Mesothelial cell of epicardium (in vitro differentiated cells): ENCODE data around the gene KLHL5. TPM values are rescaled to one million over a fixed set of nuclear protein-coding genes. Genes with fewer than 3 reads are reported as not detected.

Experiments
- DNase-seq, 2 experiments: peaks; one replicate each; pipeline ENCODE4 v3.0.0; 2021; ENCODE audit warnings: low spot score in 2 of 2; ENCODE audit not compliant: unreplicated experiment in 2 of 2
- H3K27ac Mint-ChIP-seq: 2 replicates; pipeline ENCODE4 v1.8.0; 2021; ENCODE audit warnings: mixed read lengths
- H3K27me3 Mint-ChIP-seq: 2 replicates; pipeline ENCODE4 v1.8.0; 2021; ENCODE audit warnings: low read depth, mixed read lengths
- H3K36me3 Mint-ChIP-seq: 2 replicates; pipeline ENCODE4 v1.8.0; 2021; ENCODE audit warnings: mixed read lengths
- H3K4me1 Mint-ChIP-seq: 2 replicates; pipeline ENCODE4 v1.8.0; 2021; ENCODE audit warnings: mixed read lengths
- H3K4me3 Mint-ChIP-seq: 2 replicates; pipeline ENCODE4 v1.8.0; 2021; ENCODE audit warnings: mild to moderate bottlenecking, moderate library complexity, mixed read lengths
- H3K9me3 Mint-ChIP-seq: 2 replicates; pipeline ENCODE4 v1.8.0; 2021; ENCODE audit warnings: mixed read lengths
- total RNA-seq: library from RNA; stranded (reverse); gene quantifications from 3 replicates; pipeline ENCODE4 v1.2.1, GENCODE V29; 2021
- TF ChIP-seq, protein P1 (sequence below): fragments of 200-600 bp; sonication (generic); IDR thresholded peaks from one replicate; pipeline ENCODE4 v1.5.0; 2021; ENCODE audit warnings: antibody characterized with exemption; ENCODE audit not compliant: unreplicated experiment

The KLHL5 gene
- total RNA-seq, 1 donor from 2014 or later = 34.7 TPM

DNA sequence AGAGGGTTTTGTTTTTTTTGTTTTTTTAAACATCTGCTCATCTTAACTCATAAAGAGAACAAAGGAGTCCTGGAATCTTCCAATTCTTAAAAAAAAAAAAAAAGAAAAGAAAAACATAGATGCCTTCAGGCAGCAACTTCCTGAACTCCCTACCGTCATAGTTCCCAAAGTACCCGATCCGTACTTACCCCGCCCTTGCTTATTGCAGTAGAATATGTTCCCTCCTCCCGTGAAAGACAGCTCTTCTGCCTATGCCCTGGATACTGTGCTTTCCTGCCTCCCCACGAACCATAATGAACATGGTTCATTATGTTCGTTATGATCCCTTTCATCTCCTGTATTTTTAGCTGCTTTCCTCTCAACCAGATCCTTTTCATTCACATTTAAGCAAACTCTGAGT lies 40.3 kb downstream of the KLHL5 start:
- no peak overlapping the region for H3K27ac Mint-ChIP-seq

DNA sequence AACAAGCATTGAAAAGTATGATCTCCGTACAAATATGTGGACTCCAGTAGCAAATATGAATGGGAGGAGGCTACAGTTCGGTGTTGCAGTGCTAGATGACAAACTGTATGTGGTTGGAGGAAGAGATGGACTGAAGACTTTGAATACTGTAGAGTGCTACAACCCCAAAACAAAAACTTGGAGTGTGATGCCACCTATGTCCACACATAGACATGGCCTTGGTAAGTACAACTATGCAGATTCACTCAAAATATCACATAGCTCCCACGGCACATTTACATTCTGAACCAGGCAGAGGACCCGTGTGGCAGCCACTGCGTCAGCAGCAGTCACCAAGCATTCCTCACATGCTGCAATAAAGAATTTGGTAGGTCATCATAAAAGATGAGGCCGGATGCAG lies 41.3 kb downstream of the KLHL5 start:
- H3K4me1 Mint-ChIP-seq = no peaks in the 10 kb centered on the region
- peaks cover 24% of the 10 kb centered on the region for H3K36me3 Mint-ChIP-seq
- TF ChIP-seq, protein P1, sequence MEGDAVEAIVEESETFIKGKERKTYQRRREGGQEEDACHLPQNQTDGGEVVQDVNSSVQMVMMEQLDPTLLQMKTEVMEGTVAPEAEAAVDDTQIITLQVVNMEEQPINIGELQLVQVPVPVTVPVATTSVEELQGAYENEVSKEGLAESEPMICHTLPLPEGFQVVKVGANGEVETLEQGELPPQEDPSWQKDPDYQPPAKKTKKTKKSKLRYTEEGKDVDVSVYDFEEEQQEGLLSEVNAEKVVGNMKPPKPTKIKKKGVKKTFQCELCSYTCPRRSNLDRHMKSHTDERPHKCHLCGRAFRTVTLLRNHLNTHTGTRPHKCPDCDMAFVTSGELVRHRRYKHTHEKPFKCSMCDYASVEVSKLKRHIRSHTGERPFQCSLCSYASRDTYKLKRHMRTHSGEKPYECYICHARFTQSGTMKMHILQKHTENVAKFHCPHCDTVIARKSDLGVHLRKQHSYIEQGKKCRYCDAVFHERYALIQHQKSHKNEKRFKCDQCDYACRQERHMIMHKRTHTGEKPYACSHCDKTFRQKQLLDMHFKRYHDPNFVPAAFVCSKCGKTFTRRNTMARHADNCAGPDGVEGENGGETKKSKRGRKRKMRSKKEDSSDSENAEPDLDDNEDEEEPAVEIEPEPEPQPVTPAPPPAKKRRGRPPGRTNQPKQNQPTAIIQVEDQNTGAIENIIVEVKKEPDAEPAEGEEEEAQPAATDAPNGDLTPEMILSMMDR = no peak
- DNase-seq = no peak
- H3K27me3 Mint-ChIP-seq = no peaks in the 10 kb centered on the region
- H3K4me3 Mint-ChIP-seq = no peak overlapping the region
- peaks cover 8% of the 10 kb centered on the region for H3K9me3 Mint-ChIP-seq
- no peak overlapping the region for H3K27ac Mint-ChIP-seq

More for the DNA sequence above, 40.3 kb downstream of the KLHL5 start:
- Mint-ChIP-seq H3K4me1 (no peaks in the 10 kb centered on the region), H3K27me3 (no peaks in the 10 kb centered on the region), H3K36me3 (peaks cover 20% of the 10 kb centered on the region), H3K9me3 (peaks cover 8% of the 10 kb centered on the region), H3K4me3 (no peak overlapping the region)
- TF ChIP-seq, protein P1 = no peak
- no peak for DNase-seq

DNA sequence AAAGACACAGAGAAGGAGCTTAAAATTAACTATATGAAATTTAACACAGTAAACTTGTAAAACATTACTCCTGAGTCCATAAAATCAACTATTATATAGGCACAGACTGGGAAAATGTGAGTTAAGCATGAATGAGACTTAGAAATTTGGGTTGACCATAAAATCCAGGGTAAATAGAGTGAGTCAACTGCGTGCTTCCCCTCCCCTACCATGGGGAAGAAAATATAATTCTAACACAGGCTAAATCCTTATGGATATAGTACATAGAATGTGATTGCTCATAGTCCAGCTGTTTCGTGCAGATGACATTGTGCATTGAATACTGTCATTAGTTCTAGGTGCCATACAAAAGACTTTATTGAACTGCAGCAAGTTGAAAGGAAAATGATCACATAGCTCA lies 42.2 kb downstream of the KLHL5 start:
- no peak overlapping the region for H3K4me3 Mint-ChIP-seq
- no peaks in the 10 kb centered on the region for H3K4me1 Mint-ChIP-seq
- no peaks in the 10 kb centered on the region for H3K27me3 Mint-ChIP-seq
- no peak for DNase-seq
- H3K9me3 Mint-ChIP-seq = peaks cover 8% of the 10 kb centered on the region
- peaks cover 24% of the 10 kb centered on the region for H3K36me3 Mint-ChIP-seq
- no peak overlapping the region for H3K27ac Mint-ChIP-seq
- TF ChIP-seq, protein P1 = no peak

DNA sequence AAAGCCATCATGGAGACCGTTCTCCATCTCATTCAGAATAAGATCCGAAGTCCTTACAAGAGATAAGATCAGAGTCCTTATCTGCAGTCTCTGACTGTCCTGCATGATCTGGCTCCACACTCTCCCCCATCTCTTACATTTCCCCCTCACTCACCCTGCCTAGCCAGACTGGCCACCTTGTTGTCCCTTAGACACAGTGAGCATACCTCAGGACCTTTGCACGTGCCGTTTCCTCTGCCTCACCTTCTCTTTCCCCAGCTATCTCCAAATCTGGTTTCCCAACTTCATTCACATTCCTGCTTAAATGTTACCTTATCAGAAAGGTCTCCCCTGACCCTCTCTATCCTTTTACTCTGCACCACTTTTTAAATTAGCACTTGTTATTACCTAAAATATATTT lies 44.0 kb downstream of the KLHL5 start:
- Mint-ChIP-seq H3K27ac (no peak overlapping the region), H3K27me3 (no peaks in the 10 kb centered on the region), H3K4me1 (no peaks in the 10 kb centered on the region), H3K9me3 (peaks cover 8% of the 10 kb centered on the region), H3K36me3 (peaks cover 24% of the 10 kb centered on the region), H3K4me3 (no peak overlapping the region)
- TF ChIP-seq, protein P1 = no peak
- no peak for DNase-seq

DNA sequence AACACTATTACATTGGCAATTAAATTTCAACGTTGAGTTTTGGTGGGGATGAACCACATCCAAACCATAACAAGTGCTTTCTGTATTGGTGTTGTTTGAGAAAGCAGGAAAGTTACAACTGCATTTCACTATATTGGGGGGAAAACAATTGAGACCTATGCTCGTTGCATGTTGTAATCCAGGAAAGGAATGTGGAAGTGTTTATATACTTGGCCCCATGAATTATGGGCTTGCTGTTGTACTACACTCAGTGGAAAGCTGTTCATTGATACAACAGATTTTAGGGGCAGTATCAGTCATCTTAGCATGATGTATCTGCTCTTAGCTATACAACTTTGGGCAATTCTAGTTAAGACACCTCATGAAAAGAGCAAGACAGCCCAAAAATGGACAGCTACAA lies 52.4 kb downstream of the KLHL5 start:
- TF ChIP-seq, protein P1 = no peak
- Mint-ChIP-seq H3K36me3 (peaks cover 36% of the 10 kb centered on the region), H3K27ac (no peak overlapping the region), H3K27me3 (no peaks in the 10 kb centered on the region), H3K4me1 (no peaks in the 10 kb centered on the region), H3K9me3 (peaks cover 14% of the 10 kb centered on the region), H3K4me3 (no peak overlapping the region)
- no peak for DNase-seq
